ENCODE data around the gene TSPEAR.

The TSPEAR gene

GRCh38 chr21:44615466-44615865 lies 95.9 kb downstream of the TSPEAR start:
- TF ChIP-seq BACH2 (CRISPR knock-in tag; IDR thresholded peaks at IDR 0.05; ENCODE audit: borderline replicate concordance), result no peak
- TF ChIP-seq ZFP30 (CRISPR knock-in tag; IDR thresholded peaks at IDR 0.05), result no peak
- no peak for TF ChIP-seq ZNF70 (CRISPR knock-in tag; IDR thresholded peaks at IDR 0.05)
- no peak for TF ChIP-seq POU6F1 (CRISPR knock-in tag; IDR thresholded peaks at IDR 0.05; ENCODE audit: borderline replicate concordance, low read depth)
- no peak for TF ChIP-seq OSR1 (CRISPR knock-in tag; IDR thresholded peaks at IDR 0.05)
- TF ChIP-seq TCF4 (CRISPR knock-in tag; IDR thresholded peaks at IDR 0.05; ENCODE audit: borderline replicate concordance), result no peak
- TF ChIP-seq TOX (CRISPR knock-in tag; IDR thresholded peaks at IDR 0.05; ENCODE audit: borderline replicate concordance), result no peak
- TF ChIP-seq ZFP3 (CRISPR knock-in tag; IDR thresholded peaks at IDR 0.05), result no peak
- TF ChIP-seq PATZ1 (CRISPR knock-in tag; IDR thresholded peaks at IDR 0.05; ENCODE audit: borderline replicate concordance), result no peak
- TF ChIP-seq ZC3H10 (CRISPR knock-in tag; IDR thresholded peaks at IDR 0.05), result no peak
- TF ChIP-seq GLIS3 (CRISPR knock-in tag; IDR thresholded peaks at IDR 0.05), result no peak
- no peak for TF ChIP-seq ESRRG (CRISPR knock-in tag; IDR thresholded peaks at IDR 0.05)
- no peak for TF ChIP-seq CSRNP3 (CRISPR knock-in tag; IDR thresholded peaks at IDR 0.05)
- TF ChIP-seq ISL1 (CRISPR knock-in tag; IDR thresholded peaks at IDR 0.05), result no peak
- no peak for TF ChIP-seq SNAI2 (CRISPR knock-in tag; IDR thresholded peaks at IDR 0.05)
- no peak for TF ChIP-seq TSHZ2 (CRISPR knock-in tag; IDR thresholded peaks at IDR 0.05)
- no peak for ATAC-seq

GRCh38 chr21:44614961-44615391 lies 96.4 kb downstream of the TSPEAR start:
- TF ChIP-seq ZNF70 (CRISPR knock-in tag; IDR thresholded peaks at IDR 0.05), result no peak
- no peak for ATAC-seq

GRCh38 chr21:44614161-44614631 lies 97.2 kb downstream of the TSPEAR start:
- TF ChIP-seq CREB5 (CRISPR knock-in tag; IDR thresholded peaks at IDR 0.05; ENCODE audit: low read depth) (no peak), ZNF8 (CRISPR knock-in tag; IDR thresholded peaks at IDR 0.05) (no peak), TSHZ2 (CRISPR knock-in tag; IDR thresholded peaks at IDR 0.05) (no peak), SNAI2 (CRISPR knock-in tag; IDR thresholded peaks at IDR 0.05) (no peak)
- ATAC-seq, result no peak

Measured in SK-N-SH treated with all-trans-retinoic acid at 6 μM for 48 hours (cell line).